HG02973 (cell line): ENCODE measurements around the gene QSOX2.

Source experiments
- ATAC-seq: cut with Tn5 transposase; IDR thresholded peaks from one replicate; pipeline ENCODE4 v1.9.1; 2021; ENCODE audit warnings: moderate library complexity; ENCODE audit not compliant: unreplicated experiment

The QSOX2 gene

GRCh38 chr9:136283291-136284235 lies 38.0 kb upstream of the QSOX2 start:
- ATAC-seq: no peak

- ATAC-seq: no peak
These were observed 36.8 kb upstream of the QSOX2 start for GRCh38 chr9:136282272-136282861.

- ATAC-seq: no peak
These were observed 36.0 kb upstream of the QSOX2 start for GRCh38 chr9:136281421-136282271.

- ATAC-seq: no peak
These were observed 35.1 kb upstream of the QSOX2 start for GRCh38 chr9:136280535-136281315.

GRCh38 chr9:136279471-136279870 lies 33.9 kb upstream of the QSOX2 start:
- ATAC-seq: no peak

GRCh38 chr9:136278894-136279293 lies 33.3 kb upstream of the QSOX2 start:
- ATAC-seq: no peak

GRCh38 chr9:136278221-136278620 lies 32.6 kb upstream of the QSOX2 start:
- ATAC-seq: no peak

- no peak for ATAC-seq
These were observed 32.1 kb upstream of the QSOX2 start for GRCh38 chr9:136277746-136278145.

GRCh38 chr9:136276716-136277115 lies 31.1 kb upstream of the QSOX2 start:
- no peak for ATAC-seq

- ATAC-seq: no peak
These were observed 30.2 kb upstream of the QSOX2 start for GRCh38 chr9:136275655-136276429.

- ATAC-seq: no peak
These were observed 29.4 kb upstream of the QSOX2 start for GRCh38 chr9:136274786-136275654.

- ATAC-seq: no peak
These were observed 28.5 kb upstream of the QSOX2 start for GRCh38 chr9:136273921-136274785.

GRCh38 chr9:136273244-136273865 lies 27.7 kb upstream of the QSOX2 start:
- no peak for ATAC-seq

- ATAC-seq: no peak
These were observed 24.6 kb upstream of the QSOX2 start for GRCh38 chr9:136270173-136270705.

GRCh38 chr9:136268735-136269134 lies 23.1 kb upstream of the QSOX2 start:
- ATAC-seq: no peak

GRCh38 chr9:136268318-136268717 lies 22.7 kb upstream of the QSOX2 start:
- ATAC-seq: no peak
